Muscle of arm (tissue), 14 donors: ENCODE results near the gene PRPF6. TPM values are rescaled to one million over a fixed set of nuclear protein-coding genes. Genes with fewer than 3 reads are reported as not detected.

Experiments used
- DNase-seq: peaks from one replicate; pipeline ENCODE4 v3.0.0-alpha.2; 2013
- long read RNA-seq, 11 donors: transcript quantifications; one replicate each; lab custom pipeline, GENCODE V29; 2026
- polyA plus RNA-seq, 12 donors: library from polyadenylated mRNA; unstranded; fragments of 120-200 nt; gene quantifications; one replicate each; pipeline ENCODE4 v1.2.1, GENCODE V29; 2013; ENCODE audit not compliant: insufficient read length in 12 of 12

The PRPF6 gene
- polyA plus RNA-seq, result 10 to 100 TPM in 11 of 12 donors, not detected in 1; 39.8 to 62.5 (median 50.7) TPM
- long read RNA-seq, donor 1, transcript PRPF6-201 (21 exons, 3,044 nt), result major isoform, 10 of 36 reads
- long read RNA-seq, donor 1, partial matches to known transcripts, result 26 of 36 reads
- long read RNA-seq, donor 1, other reads (novel, unspliced or antisense), result 0 of 36 reads
- long read RNA-seq, donor 2, transcript PRPF6-201 (21 exons, 3,044 nt), result major isoform, 6 of 6 reads
- long read RNA-seq, donor 2, partial matches to known transcripts, result 0 of 6 reads
- long read RNA-seq, donor 2, other reads (novel, unspliced or antisense), result 0 of 6 reads
- long read RNA-seq, donor 3, transcript PRPF6-201 (21 exons, 3,044 nt), result major isoform, 9 of 9 reads
- long read RNA-seq, donor 3, partial matches to known transcripts, result 0 of 9 reads
- long read RNA-seq, donor 3, other reads (novel, unspliced or antisense), result 0 of 9 reads
- long read RNA-seq, donor 4, partial matches to known transcripts, result 7 of 9 reads
- long read RNA-seq, donor 4, other reads (novel, unspliced or antisense), result 0 of 9 reads
- long read RNA-seq, donor 5, transcript PRPF6-201 (21 exons, 3,044 nt), result major isoform, 24 of 42 reads
- long read RNA-seq, donor 5, partial matches to known transcripts, result 18 of 42 reads
- long read RNA-seq, donor 5, other reads (novel, unspliced or antisense), result 0 of 42 reads
- long read RNA-seq, donor 6, transcript PRPF6-201 (21 exons, 3,044 nt), result major isoform, 7 of 7 reads
- long read RNA-seq, donor 6, partial matches to known transcripts, result 0 of 7 reads
- long read RNA-seq, donor 6, other reads (novel, unspliced or antisense), result 0 of 7 reads
- long read RNA-seq, donor 7, partial matches to known transcripts, result 6 of 9 reads
- long read RNA-seq, donor 7, other reads (novel, unspliced or antisense), result 0 of 9 reads
- long read RNA-seq, donor 8, transcript PRPF6-201 (21 exons, 3,044 nt), result major isoform, 14 of 31 reads
- long read RNA-seq, donor 8, partial matches to known transcripts, result 17 of 31 reads
- long read RNA-seq, donor 8, other reads (novel, unspliced or antisense), result 0 of 31 reads
- long read RNA-seq, donor 9, transcript PRPF6-201 (21 exons, 3,044 nt), result major isoform, 10 of 28 reads
- long read RNA-seq, donor 9, partial matches to known transcripts, result 18 of 28 reads
- long read RNA-seq, donor 9, other reads (novel, unspliced or antisense), result 0 of 28 reads
- long read RNA-seq, donor 10, transcript PRPF6-201 (21 exons, 3,044 nt), result major isoform, 14 of 23 reads
- long read RNA-seq, donor 10, partial matches to known transcripts, result 9 of 23 reads
- long read RNA-seq, donor 10, other reads (novel, unspliced or antisense), result 0 of 23 reads
- long read RNA-seq, donor 11, transcript PRPF6-201 (21 exons, 3,044 nt), result major isoform, 7 of 21 reads
- long read RNA-seq, donor 11, partial matches to known transcripts, result 14 of 21 reads
- long read RNA-seq, donor 11, other reads (novel, unspliced or antisense), result 0 of 21 reads

GRCh38 chr20:63980806-63981728 lies at the start of gene PRPF6:
Gene PRPF6, plus strand, starts transcription at chr20:63981132. Its CDS starts 114 bp downstream, at chr20:63981246.
- DNase-seq, result peak; percentile 95

GRCh38 chr20:63931735-63932134 lies 49.2 kb upstream of the PRPF6 start:
- no peak for DNase-seq

GRCh38 chr20:63932606-63933160 lies 48.2 kb upstream of the PRPF6 start:
- no peak for DNase-seq

GRCh38 chr20:63933646-63934045 lies 47.3 kb upstream of the PRPF6 start:
- no peak for DNase-seq

GRCh38 chr20:63934271-63935068 lies 46.5 kb upstream of the PRPF6 start:
- DNase-seq, result no peak

GRCh38 chr20:63935447-63935846 lies 45.5 kb upstream of the PRPF6 start:
- DNase-seq, result no peak

GRCh38 chr20:63937596-63937995 lies 43.3 kb upstream of the PRPF6 start:
- no peak for DNase-seq

GRCh38 chr20:63939061-63939935 lies 41.6 kb upstream of the PRPF6 start:
- no peak for DNase-seq

GRCh38 chr20:63940071-63940471 lies 40.9 kb upstream of the PRPF6 start:
- no peak for DNase-seq

GRCh38 chr20:63940472-63941266 lies 40.3 kb upstream of the PRPF6 start:
- DNase-seq, result no peak

- DNase-seq, result no peak
These were observed 39.5 kb upstream of the PRPF6 start for GRCh38 chr20:63941282-63942081.

GRCh38 chr20:63942250-63942951 lies 38.5 kb upstream of the PRPF6 start:
- DNase-seq, result peak; percentile 46

- no peak for DNase-seq
These were observed 37.7 kb upstream of the PRPF6 start for GRCh38 chr20:63942969-63943807.

- DNase-seq, result no peak
These were observed 37.2 kb upstream of the PRPF6 start for GRCh38 chr20:63943808-63944077.
